ENCODE data around the gene GRIK5. TPM values are rescaled to one million over a fixed set of nuclear protein-coding genes. Genes with fewer than 3 reads are reported as not detected.

GRIK5 gene
- total RNA-seq, 1 donor from 2014 or later, result 14.3 TPM

DNA sequence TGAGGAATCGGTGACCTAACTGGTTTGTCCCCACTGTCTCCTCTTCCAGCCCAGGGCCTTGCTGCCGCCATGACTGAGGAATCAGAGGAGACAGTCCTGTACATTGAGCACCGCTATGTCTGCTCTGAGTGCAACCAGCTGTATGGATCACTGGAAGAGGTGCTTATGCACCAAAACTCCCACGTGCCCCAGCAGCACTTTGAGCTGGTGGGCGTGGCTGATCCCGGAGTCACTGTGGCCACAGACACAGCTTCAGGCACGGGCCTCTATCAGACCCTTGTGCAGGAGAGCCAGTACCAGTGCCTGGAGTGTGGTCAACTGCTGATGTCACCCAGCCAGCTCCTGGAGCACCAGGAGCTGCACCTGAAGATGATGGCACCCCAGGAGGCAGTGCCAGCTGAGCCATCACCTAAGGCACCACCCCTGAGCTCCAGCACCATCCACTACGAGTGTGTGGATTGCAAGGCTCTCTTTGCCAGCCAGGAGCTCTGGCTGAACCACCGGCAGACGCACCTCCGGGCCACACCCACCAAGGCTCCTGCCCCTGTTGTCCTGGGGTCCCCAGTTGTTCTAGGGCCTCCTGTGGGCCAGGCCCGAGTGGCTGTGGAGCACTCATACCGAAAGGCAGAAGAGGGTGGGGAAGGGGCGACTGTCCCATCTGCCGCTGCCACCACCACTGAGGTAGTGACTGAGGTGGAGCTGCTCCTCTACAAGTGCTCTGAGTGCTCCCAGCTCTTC, 8.7 kb upstream of the GRIK5 start:
- no peak overlapping the region for H3K4me3 ChIP-seq (ENCODE audit: low read depth, low read length)
- TF ChIP-seq, protein P1, sequence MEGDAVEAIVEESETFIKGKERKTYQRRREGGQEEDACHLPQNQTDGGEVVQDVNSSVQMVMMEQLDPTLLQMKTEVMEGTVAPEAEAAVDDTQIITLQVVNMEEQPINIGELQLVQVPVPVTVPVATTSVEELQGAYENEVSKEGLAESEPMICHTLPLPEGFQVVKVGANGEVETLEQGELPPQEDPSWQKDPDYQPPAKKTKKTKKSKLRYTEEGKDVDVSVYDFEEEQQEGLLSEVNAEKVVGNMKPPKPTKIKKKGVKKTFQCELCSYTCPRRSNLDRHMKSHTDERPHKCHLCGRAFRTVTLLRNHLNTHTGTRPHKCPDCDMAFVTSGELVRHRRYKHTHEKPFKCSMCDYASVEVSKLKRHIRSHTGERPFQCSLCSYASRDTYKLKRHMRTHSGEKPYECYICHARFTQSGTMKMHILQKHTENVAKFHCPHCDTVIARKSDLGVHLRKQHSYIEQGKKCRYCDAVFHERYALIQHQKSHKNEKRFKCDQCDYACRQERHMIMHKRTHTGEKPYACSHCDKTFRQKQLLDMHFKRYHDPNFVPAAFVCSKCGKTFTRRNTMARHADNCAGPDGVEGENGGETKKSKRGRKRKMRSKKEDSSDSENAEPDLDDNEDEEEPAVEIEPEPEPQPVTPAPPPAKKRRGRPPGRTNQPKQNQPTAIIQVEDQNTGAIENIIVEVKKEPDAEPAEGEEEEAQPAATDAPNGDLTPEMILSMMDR (conservative IDR thresholded peaks at IDR 0.05; ENCODE audit: low read depth, low read length), result no peak
- no peak for DNase-seq (ENCODE audit: low read depth)

DNA sequence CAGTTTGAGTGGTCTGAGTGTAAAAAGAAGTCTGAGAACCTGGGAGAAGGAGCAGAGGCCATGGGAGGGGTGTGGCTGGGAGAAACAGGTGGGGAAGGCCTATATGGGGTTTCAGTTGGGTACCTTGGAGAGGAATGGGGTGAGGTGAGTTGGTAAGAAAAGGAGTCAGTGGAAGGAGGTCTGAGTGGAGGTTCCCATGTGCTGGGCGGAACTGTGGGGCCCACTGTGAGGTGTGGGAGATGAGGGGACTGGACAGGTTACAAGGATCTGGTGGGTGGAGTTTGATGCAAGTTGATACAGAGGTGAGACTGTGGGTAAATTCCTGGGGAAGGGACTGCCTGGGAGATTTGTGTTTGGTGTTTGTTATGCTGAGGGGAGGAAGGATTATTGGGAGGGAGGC, 8.1 kb upstream of the GRIK5 start:
- TF ChIP-seq, protein P1 (conservative IDR thresholded peaks at IDR 0.05; ENCODE audit: low read depth, low read length), result no peak
- DNase-seq (ENCODE audit: low read depth), result no peak
- H3K4me3 ChIP-seq (ENCODE audit: low read depth, low read length), result no peak overlapping the region

DNA sequence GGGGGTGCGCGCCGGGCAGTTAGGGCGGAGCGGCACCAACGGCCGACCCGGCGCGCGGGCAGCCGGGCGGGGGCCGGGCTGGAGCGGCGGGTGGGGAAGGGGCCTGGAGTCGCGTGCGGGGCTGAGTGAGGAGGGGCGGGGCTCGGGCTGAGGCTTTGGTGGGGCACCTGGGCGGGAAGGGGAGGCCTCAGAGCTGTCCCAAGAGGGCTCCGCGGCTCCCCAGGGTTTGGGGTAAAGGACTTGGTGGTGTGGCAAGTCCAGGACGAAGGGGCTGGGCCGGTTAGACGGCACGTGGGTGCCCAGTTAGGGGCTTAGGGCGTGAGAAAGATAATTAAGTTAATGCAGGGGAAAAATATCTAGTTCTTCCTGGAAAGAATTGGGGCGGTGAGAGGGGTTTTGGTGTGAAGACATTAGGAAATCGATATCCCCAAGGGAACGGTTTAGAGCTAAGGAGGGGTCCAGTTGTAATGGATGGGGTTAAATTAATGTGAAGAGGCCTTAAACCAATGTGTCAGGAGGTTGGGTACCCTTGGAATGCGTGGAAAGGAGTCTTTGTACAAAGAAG, 6.5 kb upstream of the GRIK5 start:
- TF ChIP-seq, protein P1 (conservative IDR thresholded peaks at IDR 0.05; ENCODE audit: low read depth, low read length), result no peak
- H3K4me3 ChIP-seq (ENCODE audit: low read depth, low read length), result peak overlapping the region; percentile 81
- no peak for DNase-seq (ENCODE audit: low read depth)

DNA sequence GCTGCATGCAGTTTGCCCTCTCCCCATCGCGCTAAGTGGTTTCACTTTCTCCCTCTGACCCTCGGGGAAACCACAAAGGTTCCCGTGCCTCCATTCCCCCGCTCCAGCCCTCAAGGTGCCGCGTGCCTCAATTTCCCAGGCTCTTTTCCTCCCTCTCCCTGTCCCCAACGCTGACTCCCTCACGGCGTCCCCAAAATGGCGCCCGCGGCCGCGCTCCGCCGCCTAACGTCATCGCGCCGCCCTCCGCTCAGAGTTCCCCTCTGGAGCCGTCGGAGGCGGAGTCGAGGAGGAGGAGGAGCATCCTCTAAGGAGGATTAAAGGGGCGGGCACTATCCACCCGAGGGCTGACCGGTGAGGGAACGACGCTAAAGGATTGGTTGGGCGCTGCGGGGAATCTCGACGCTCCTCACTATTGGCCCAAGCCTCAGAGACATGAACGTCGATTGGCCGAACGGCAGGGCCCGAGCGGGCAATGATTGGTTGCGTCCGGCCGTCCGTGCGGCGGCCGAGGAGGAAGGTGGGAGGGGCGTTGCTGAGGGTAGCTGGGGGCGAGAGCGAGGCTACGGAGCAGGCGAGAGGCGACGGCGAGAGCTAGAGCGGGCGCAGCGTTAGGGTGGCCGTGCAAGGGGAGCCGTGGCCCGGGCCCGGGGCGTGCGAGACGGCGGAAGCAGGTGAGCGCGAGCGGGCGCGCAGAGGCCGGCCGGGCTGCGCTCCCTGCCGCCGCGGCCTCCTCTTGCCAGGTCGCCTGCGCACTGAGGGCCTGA, 5.8 kb upstream of the GRIK5 start, which contains the start of gene ZNF574:
TSS of gene ZNF574 (plus strand) at position 551 of the 764 bp plus-strand sequence. CDS start 2,441 bp downstream, outside the sequence.
- DNase-seq (ENCODE audit: low read depth), result peak; percentile 88

DNA sequence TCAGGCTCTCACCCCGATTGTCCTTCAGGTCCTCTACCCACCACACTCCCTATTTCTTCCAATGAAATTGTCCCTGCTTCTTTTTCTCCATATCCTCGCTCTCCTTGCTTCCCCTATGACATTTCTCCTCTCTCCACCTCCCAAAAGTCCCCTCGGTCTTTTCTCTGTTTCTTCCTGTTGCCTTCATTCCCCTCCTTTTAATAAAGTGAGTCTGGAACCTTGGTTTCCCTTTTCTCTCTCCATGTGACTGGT, 5.3 kb upstream of the GRIK5 start:
- DNase-seq (ENCODE audit: low read depth), result peak; percentile 19
- TF ChIP-seq, protein P1 (conservative IDR thresholded peaks at IDR 0.05; ENCODE audit: low read depth, low read length), result no peak
- H3K4me3 ChIP-seq (ENCODE audit: low read depth, low read length), result peak overlapping the region; percentile 85

More for the DNA sequence above, 5.8 kb upstream of the GRIK5 start, which contains the start of gene ZNF574:
- peak within 1 kb of the TSS; percentile 85 for H3K4me3 ChIP-seq (ENCODE audit: low read depth, low read length)
- TF ChIP-seq, protein P1 (conservative IDR thresholded peaks at IDR 0.05; ENCODE audit: low read depth, low read length), result no peak

DNA sequence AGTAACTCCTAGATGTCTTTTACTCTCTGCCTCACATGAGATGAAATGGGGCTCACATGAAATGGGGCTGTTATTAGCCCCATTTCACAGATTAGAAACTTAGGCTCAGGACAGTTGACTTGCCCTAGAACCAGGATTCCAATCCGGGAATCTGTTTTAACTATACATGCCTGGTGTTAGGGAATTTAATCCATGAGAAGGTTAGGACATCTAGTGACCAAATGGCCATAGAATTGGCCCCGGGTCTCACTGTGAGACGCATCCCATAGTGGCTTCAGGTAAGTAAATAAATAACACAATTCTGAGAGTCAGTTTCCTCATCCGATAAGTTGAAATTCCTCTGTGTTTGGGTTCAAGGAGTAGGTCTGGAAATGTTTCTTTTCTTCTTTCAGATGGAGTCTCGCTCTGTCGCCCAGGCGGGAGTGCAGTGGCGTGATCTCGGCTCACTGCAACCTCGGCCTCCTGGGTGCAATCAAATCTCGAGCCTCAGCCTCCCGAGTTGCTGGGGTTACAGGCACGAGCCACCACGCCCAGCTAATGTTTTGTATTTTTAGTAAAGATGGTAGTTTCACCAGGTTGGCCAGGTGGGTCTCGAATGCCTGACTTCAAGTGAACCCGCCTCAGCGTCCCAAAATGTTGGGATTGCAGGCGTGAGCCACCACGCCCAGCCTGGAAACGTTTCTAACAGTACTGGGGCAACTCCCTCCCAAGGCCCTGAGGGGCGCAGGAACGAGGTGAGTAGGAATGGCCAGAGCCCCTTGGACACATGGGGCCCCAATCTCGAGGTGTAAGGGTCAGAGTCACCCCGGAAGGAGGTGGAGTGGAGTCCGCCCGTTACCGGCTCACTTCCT, 4.7 kb upstream of the GRIK5 start:
- H3K4me3 ChIP-seq (ENCODE audit: low read depth, low read length), result peak overlapping the region; percentile 85
- TF ChIP-seq, protein P1 (conservative IDR thresholded peaks at IDR 0.05; ENCODE audit: low read depth, low read length), result no peak
- no peak for DNase-seq (ENCODE audit: low read depth)
